ENCODE measurements around the gene VAT1.

VAT1 gene

DNA sequence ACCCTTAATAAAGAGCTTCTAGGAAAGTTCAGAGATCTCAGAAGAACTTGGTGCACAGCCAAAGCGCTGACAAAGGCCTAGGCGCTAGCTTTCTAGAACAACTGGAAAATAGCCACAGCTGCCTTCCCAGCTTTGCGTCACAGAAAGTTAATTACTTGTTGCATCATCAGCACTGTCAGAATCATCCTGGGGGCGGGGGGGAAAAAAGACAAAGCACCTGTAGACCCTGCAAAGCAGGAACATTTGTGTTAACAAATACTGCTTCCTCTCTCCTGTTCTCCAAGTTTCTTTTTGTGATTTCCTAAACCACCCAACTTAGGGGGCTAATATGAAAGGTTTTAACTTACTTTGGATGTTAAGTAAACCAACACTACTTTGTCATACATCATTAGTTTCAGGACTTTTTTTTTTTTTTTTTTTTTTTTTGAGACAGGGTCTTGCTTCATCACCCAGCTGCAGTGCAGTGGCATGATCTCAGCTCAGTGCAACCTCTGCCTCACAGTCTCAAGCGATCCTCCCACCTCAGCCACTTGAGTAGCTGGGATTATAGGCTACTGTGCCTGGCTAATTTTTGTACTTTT lies 53.1 kb downstream of the VAT1 start:
- Mint-ChIP-seq H3K9me3 (no peaks in the 10 kb centered on the region), H3K4me1 (peaks cover 6% of the 10 kb centered on the region), H3K27ac (ENCODE audit: low read depth) (no peak overlapping the region), H3K27me3 (no peaks in the 10 kb centered on the region), H3K4me3 (no peak overlapping the region), H3K36me3 (ENCODE audit: insufficient read depth) (peaks cover 12% of the 10 kb centered on the region)
- ATAC-seq (replicated peaks; ENCODE audit: extremely low read depth, poor library complexity, severe bottlenecking) (no peak), DNase-seq (ENCODE audit: low spot score in 2 of 2) (no peak)

- Mint-ChIP-seq H3K4me1 (peaks cover 15% of the 10 kb centered on the region), H3K9me3 (no peaks in the 10 kb centered on the region), H3K4me3 (no peak overlapping the region), H3K27me3 (no peaks in the 10 kb centered on the region), H3K36me3 (ENCODE audit: insufficient read depth) (peaks cover 12% of the 10 kb centered on the region), H3K27ac (ENCODE audit: low read depth) (no peak overlapping the region)
- no peak for ATAC-seq (replicated peaks; ENCODE audit: extremely low read depth, poor library complexity, severe bottlenecking)
- DNase-seq (ENCODE audit: low spot score in 2 of 2) = no peak
Observed at GRCh38 chr17:42967925-42968324, 54.3 kb downstream of the VAT1 start.
